ENCODE data around the gene MANSC4.

The MANSC4 gene

GRCh38 chr12:27787559-27787958, 7.5 kb upstream of the MANSC4 start:
- Mint-ChIP-seq H3K36me3 (ENCODE audit: low read depth) (peaks cover 62% of the 10 kb centered on the region), H3K4me1 (peaks cover 12% of the 10 kb centered on the region), H3K27me3 (ENCODE audit: low read depth, poor library complexity) (no peaks in the 10 kb centered on the region), H3K4me3 (no peak overlapping the region), H3K27ac (peak overlapping the region; percentile 49), H3K9me3 (peaks cover 3% of the 10 kb centered on the region)
- no peak for TF ChIP-seq CTCF (IDR thresholded peaks at IDR 0.05)
- DNase-seq, result no peak

- H3K36me3 Mint-ChIP-seq (ENCODE audit: low read depth), result peaks cover 58% of the 10 kb centered on the region
Observed at GRCh38 chr12:27785882-27786570, 6.0 kb upstream of the MANSC4 start.

GRCh38 chr12:27782481-27782880, 2.4 kb upstream of the MANSC4 start:
- peaks cover 47% of the 10 kb centered on the region for H3K4me1 Mint-ChIP-seq
- no peak for DNase-seq
- H3K27me3 Mint-ChIP-seq (ENCODE audit: low read depth, poor library complexity), result peaks cover 2% of the 10 kb centered on the region
- no peak for TF ChIP-seq CTCF (IDR thresholded peaks at IDR 0.05)
- peaks cover 3% of the 10 kb centered on the region for H3K9me3 Mint-ChIP-seq
- H3K36me3 Mint-ChIP-seq (ENCODE audit: low read depth), result peaks cover 44% of the 10 kb centered on the region
- H3K27ac Mint-ChIP-seq, result peak overlapping the region; percentile 58
- peak overlapping the region; percentile 82 for H3K4me3 Mint-ChIP-seq

More at GRCh38 chr12:27785882-27786570, 6.0 kb upstream of the MANSC4 start:
- H3K4me1 Mint-ChIP-seq, result peaks cover 28% of the 10 kb centered on the region
- no peak for DNase-seq
- H3K27me3 Mint-ChIP-seq (ENCODE audit: low read depth, poor library complexity), result no peaks in the 10 kb centered on the region
- H3K27ac Mint-ChIP-seq, result no peak overlapping the region
- H3K9me3 Mint-ChIP-seq, result peaks cover 3% of the 10 kb centered on the region
- H3K4me3 Mint-ChIP-seq, result no peak overlapping the region
- no peak for TF ChIP-seq CTCF (IDR thresholded peaks at IDR 0.05)

- Mint-ChIP-seq H3K4me1 (peaks cover 50% of the 10 kb centered on the region), H3K9me3 (peaks cover 3% of the 10 kb centered on the region), H3K27ac (no peak overlapping the region), H3K36me3 (ENCODE audit: low read depth) (peaks cover 43% of the 10 kb centered on the region), H3K27me3 (ENCODE audit: low read depth, poor library complexity) (peaks cover 2% of the 10 kb centered on the region), H3K4me3 (peak overlapping the region; percentile 82)
- TF ChIP-seq CTCF (IDR thresholded peaks at IDR 0.05), result no peak
- no peak for DNase-seq
Observed at GRCh38 chr12:27781680-27782079, 1.6 kb upstream of the MANSC4 start.

- DNase-seq, result peak; percentile 29
- H3K4me3 Mint-ChIP-seq, result peak overlapping the region; percentile 82
- no peak for TF ChIP-seq CTCF (IDR thresholded peaks at IDR 0.05)
- H3K4me1 Mint-ChIP-seq, result peaks cover 50% of the 10 kb centered on the region
- H3K27ac Mint-ChIP-seq, result peak overlapping the region; percentile 38
- peaks cover 3% of the 10 kb centered on the region for H3K9me3 Mint-ChIP-seq
- H3K36me3 Mint-ChIP-seq (ENCODE audit: low read depth), result peaks cover 36% of the 10 kb centered on the region
- peaks cover 2% of the 10 kb centered on the region for H3K27me3 Mint-ChIP-seq (ENCODE audit: low read depth, poor library complexity)
Observed at GRCh38 chr12:27780612-27781408, 774 bp upstream of the MANSC4 start.

Data from nephron progenitor cell (in vitro differentiated cells).